Osteoblast (primary cell): ENCODE results near the gene OR51A2. TPM values are rescaled to one million over a fixed set of nuclear protein-coding genes. Genes with fewer than 3 reads are reported as not detected.

Experiments
- DNase-seq: peaks from one replicate; pipeline ENCODE4 v3.0.0; 2011; ENCODE audit warnings: low spot score, mixed read lengths; ENCODE audit not compliant: insufficient read length; ENCODE audit errors: missing footprints
- H2AFZ ChIP-seq: 2 replicates; pipeline ENCODE4 v1.6.0; 2011; ENCODE audit warnings: mild to moderate bottlenecking, low read length
- H3K27ac ChIP-seq: 2 replicates; pipeline ENCODE4 v1.5.1; 2011; ENCODE audit warnings: mild to moderate bottlenecking, low read depth, low read length, moderate library complexity
- H3K27me3 ChIP-seq: 2 replicates; pipeline ENCODE4 v1.6.0; 2012; ENCODE audit warnings: mild to moderate bottlenecking, control low read depth, inconsistent platforms, low read length, moderate library complexity; ENCODE audit not compliant: insufficient read depth
- H3K36me3 ChIP-seq: 2 replicates; pipeline ENCODE4 v1.5.1; 2011; ENCODE audit warnings: mild to moderate bottlenecking, low read length, control low read depth, moderate library complexity; ENCODE audit not compliant: insufficient read depth
- H3K4me1 ChIP-seq: 2 replicates; pipeline ENCODE4 v1.5.1; 2011; ENCODE audit warnings: mild to moderate bottlenecking, low read length, control low read depth, moderate library complexity; ENCODE audit not compliant: insufficient read depth
- H3K4me2 ChIP-seq: 2 replicates; pipeline ENCODE4 v1.6.0; 2011; ENCODE audit warnings: mild to moderate bottlenecking, low read length; ENCODE audit not compliant: insufficient read depth
- H3K4me3 ChIP-seq: fragments of 200-600 bp; sonication (generic); 3 replicates; pipeline ENCODE4 v1.5.1; 2012; ENCODE audit warnings: mild to moderate bottlenecking, low read length, inconsistent platforms; ENCODE audit not compliant: insufficient read depth
- H3K79me2 ChIP-seq: 2 replicates; pipeline ENCODE4 v1.6.0; 2012; ENCODE audit warnings: mild to moderate bottlenecking, low read length, control low read depth, inconsistent platforms; ENCODE audit not compliant: insufficient read depth
- H3K9me3 ChIP-seq: 2 replicates; pipeline ENCODE4 v1.5.1; 2011; ENCODE audit warnings: low read depth, low read length, control low read depth
- H4K20me1 ChIP-seq: 2 replicates; pipeline ENCODE4 v1.6.0; 2012; ENCODE audit warnings: mild to moderate bottlenecking, low read length, control low read depth; ENCODE audit not compliant: insufficient read depth
- CTCF ChIP-seq: IDR thresholded peaks from 2 replicates; pipeline ENCODE4 v1.5.1; 2011; ENCODE audit warnings: mild to moderate bottlenecking, low read depth, low read length, moderate library complexity; ENCODE audit errors: extremely low read depth
- total RNA-seq: library from RNA; depleted of rRNA; stranded (reverse); fragments of >200 nt; gene quantifications from 2 replicates; pipeline ENCODE4 v1.2.3, GENCODE V29; 2012

OR51A2 gene
- total RNA-seq, 1 donor, result not detected

GRCh38 chr11:4936745-4937144 is 18.8 kb downstream of the OR51A2 start:
- Histone ChIP-seq H3K4me3 (no peak overlapping the region), H3K9me3 (no peaks in the 10 kb centered on the region), H4K20me1 (no peaks in the 10 kb centered on the region), H3K79me2 (no peaks in the 10 kb centered on the region), H3K4me1 (no peaks in the 10 kb centered on the region), H2AFZ (no peak overlapping the region), H3K36me3 (no peaks in the 10 kb centered on the region), H3K4me2 (no peak overlapping the region), H3K27ac (no peak overlapping the region), H3K27me3 (no peaks in the 10 kb centered on the region)
- no peak for DNase-seq
- no peak for TF ChIP-seq CTCF

GRCh38 chr11:4932751-4933150 is 22.8 kb downstream of the OR51A2 start:
- Histone ChIP-seq H3K4me2 (no peak overlapping the region), H3K79me2 (no peaks in the 10 kb centered on the region), H3K27ac (no peak overlapping the region), H3K9me3 (no peaks in the 10 kb centered on the region), H3K27me3 (no peaks in the 10 kb centered on the region), H3K4me1 (no peaks in the 10 kb centered on the region), H4K20me1 (no peaks in the 10 kb centered on the region), H3K4me3 (no peak overlapping the region), H3K36me3 (no peaks in the 10 kb centered on the region), H2AFZ (no peak overlapping the region)
- TF ChIP-seq CTCF, result no peak
- no peak for DNase-seq

GRCh38 chr11:4926608-4927007 is 28.9 kb downstream of the OR51A2 start:
- Histone ChIP-seq H4K20me1 (no peaks in the 10 kb centered on the region), H3K4me3 (no peak overlapping the region), H3K79me2 (no peaks in the 10 kb centered on the region), H3K27me3 (no peaks in the 10 kb centered on the region), H3K9me3 (no peaks in the 10 kb centered on the region), H3K27ac (no peak overlapping the region), H2AFZ (no peak overlapping the region), H3K4me1 (no peaks in the 10 kb centered on the region), H3K4me2 (no peak overlapping the region), H3K36me3 (no peaks in the 10 kb centered on the region)
- DNase-seq, result no peak
- TF ChIP-seq CTCF, result no peak

- DNase-seq, result no peak
- Histone ChIP-seq H3K4me3 (no peak within 1 kb of the TSS), H3K4me1 (no peaks in the 10 kb centered on the region), H3K36me3 (no peaks in the 10 kb centered on the region), H4K20me1 (no peaks in the 10 kb centered on the region), H3K4me2 (no peak within 1 kb of the TSS), H3K27me3 (no peaks in the 10 kb centered on the region), H2AFZ (no peak within 1 kb of the TSS), H3K79me2 (no peaks in the 10 kb centered on the region), H3K27ac (no peak within 1 kb of the TSS), H3K9me3 (no peaks in the 10 kb centered on the region)
- no peak for TF ChIP-seq CTCF
These were observed 31.3 kb downstream of the OR51A2 start, which contains the start of gene OR51G1 for GRCh38 chr11:4924239-4924638. OR51G1 (minus strand) TSS chr11:4924339; CDS start chr11:4924339, 0 bp downstream.
